Fibroblast of pulmonary artery (primary cell): Measurements from ENCODE around the gene KCNMA1.

ENCODE experiments used
- DNase-seq: peaks from one replicate; pipeline ENCODE4 v3.0.0-alpha.2; 2010; ENCODE audit warnings: low read depth
- H3K4me3 ChIP-seq: replicated peaks from 2 replicates; pipeline ENCODE4 v1.5.1; 2011; ENCODE audit warnings: low read depth, mild to moderate bottlenecking, control low read depth, low read length, moderate library complexity
- CTCF ChIP-seq: IDR thresholded peaks from 2 replicates; pipeline ENCODE4 v1.5.1; 2011; ENCODE audit warnings: mild to moderate bottlenecking, control low read depth, low read length, inconsistent platforms; ENCODE audit errors: missing control alignments

Gene KCNMA1

GRCh38 chr10:76977901-76978300, 659.7 kb downstream of the KCNMA1 start:
- no peak for DNase-seq
- TF ChIP-seq CTCF: no peak
- H3K4me3 ChIP-seq: no peak overlapping the region

- TF ChIP-seq CTCF: no peak
- DNase-seq: no peak
- no peak overlapping the region for H3K4me3 ChIP-seq
These were observed 660.6 kb downstream of the KCNMA1 start for GRCh38 chr10:76977046-76977445.

- no peak for TF ChIP-seq CTCF
- no peak for DNase-seq
- no peak overlapping the region for H3K4me3 ChIP-seq
These were observed 661.5 kb downstream of the KCNMA1 start for GRCh38 chr10:76976142-76976541.

GRCh38 chr10:76975126-76975525, 662.5 kb downstream of the KCNMA1 start:
- no peak for DNase-seq
- TF ChIP-seq CTCF: no peak
- H3K4me3 ChIP-seq: no peak overlapping the region

GRCh38 chr10:76974017-76974691, 663.5 kb downstream of the KCNMA1 start:
- no peak for DNase-seq
- no peak for TF ChIP-seq CTCF
- H3K4me3 ChIP-seq: no peak overlapping the region

- DNase-seq: no peak
- TF ChIP-seq CTCF: no peak
- H3K4me3 ChIP-seq: no peak overlapping the region
These were observed 664.3 kb downstream of the KCNMA1 start for GRCh38 chr10:76973091-76974016.

- H3K4me3 ChIP-seq: no peak overlapping the region
- DNase-seq: no peak
- no peak for TF ChIP-seq CTCF
These were observed 665.1 kb downstream of the KCNMA1 start for GRCh38 chr10:76972541-76972940.
